GM21515 (cell line): ENCODE measurements around the gene RUSF1.
"Not testable (repeated sequence)": the region's sequence is repeated elsewhere in the genome, so short reads cannot be mapped to it uniquely, and the experiment has no call there.

Experiments used
- ATAC-seq: cut with Tn5 transposase; IDR thresholded peaks from one replicate; pipeline ENCODE4 v1.9.1; 2021; ENCODE audit not compliant: unreplicated experiment

RUSF1 gene

GRCh38 chr16:31453255-31454204 is 54.7 kb downstream of the RUSF1 start:
- ATAC-seq: no peak

DNA sequence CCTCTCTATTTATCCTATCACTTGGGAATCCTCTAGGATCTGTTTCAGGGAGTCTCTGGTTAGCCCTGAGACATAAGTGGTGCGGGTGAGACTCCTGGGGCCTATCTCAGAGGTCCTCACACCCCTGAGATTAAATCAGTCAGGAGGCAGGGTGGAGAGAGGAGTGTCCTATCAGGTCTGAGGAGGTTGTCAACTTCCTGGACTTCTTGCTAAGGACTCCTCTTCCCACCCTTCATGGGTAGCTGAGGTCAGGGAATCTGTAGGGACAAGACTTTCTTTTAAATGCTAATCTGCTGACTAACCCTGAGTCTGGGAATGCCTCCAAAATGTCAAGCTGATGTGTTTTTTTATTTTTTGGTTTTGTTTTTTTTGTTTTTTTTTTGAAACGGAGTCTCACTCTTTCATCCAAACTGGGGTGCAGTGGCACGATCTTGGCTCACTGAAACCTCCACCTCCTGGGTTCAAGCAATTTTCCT is 55.5 kb downstream of the RUSF1 start:
- ATAC-seq: no peak

DNA sequence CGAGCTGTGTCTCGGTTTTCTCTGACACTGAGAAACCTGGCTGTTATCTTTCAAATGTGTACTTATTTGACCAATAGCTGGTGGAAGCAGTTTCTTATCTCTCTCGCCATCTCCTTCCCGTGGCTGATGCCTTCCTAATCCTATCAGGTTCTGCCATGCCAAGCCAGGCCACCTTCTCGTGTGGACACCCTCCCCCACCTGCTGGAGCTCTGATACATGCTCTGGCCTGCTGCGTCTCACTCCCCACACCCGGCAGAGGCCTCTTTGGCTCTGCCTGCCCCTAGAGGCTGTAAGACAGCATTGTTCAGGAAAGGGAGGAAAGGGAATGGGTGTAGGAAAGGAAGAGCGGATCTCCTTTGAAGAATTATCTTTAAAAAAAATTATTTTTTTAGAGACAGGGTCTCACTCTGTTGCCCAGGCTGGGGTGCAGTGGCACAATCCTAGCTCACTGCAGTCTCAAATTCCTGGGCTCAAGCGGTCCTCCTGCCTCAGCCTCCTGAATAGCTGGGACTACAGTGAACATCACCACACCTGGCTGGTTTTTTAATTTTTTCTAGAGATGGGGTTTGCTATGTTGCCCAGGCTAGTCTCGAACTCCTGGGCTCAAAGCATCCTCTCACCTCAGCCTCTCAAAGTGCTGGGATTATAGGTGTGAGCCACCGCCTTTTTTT is 56.4 kb downstream of the RUSF1 start:
- no peak for ATAC-seq

- no peak for ATAC-seq
These were observed 57.0 kb downstream of the RUSF1 start for GRCh38 chr16:31451201-31451600.

- ATAC-seq: not testable (repeated sequence)
These were observed 62.3 kb downstream of the RUSF1 start for GRCh38 chr16:31445931-31446330.

DNA sequence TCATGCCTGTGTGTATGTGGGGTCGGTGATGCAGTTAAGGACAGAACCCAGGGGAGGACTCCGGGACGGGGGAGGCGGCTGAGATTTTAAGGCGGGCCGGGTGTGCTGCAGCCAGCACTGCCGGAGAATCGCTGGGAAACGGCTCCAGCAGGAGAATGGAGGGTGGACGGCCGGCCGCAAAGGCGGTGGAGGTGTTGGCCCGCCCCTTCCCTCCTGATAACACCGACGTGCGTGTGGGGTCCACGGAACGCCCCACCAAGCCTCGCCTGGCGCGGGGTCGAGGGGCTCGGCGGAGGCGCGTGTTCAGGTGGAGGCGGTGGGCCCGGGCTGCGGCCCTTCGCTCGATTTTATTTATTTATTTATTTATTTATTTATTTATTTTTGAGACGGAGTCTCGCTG is 66.2 kb downstream of the RUSF1 start:
- no peak for ATAC-seq

DNA sequence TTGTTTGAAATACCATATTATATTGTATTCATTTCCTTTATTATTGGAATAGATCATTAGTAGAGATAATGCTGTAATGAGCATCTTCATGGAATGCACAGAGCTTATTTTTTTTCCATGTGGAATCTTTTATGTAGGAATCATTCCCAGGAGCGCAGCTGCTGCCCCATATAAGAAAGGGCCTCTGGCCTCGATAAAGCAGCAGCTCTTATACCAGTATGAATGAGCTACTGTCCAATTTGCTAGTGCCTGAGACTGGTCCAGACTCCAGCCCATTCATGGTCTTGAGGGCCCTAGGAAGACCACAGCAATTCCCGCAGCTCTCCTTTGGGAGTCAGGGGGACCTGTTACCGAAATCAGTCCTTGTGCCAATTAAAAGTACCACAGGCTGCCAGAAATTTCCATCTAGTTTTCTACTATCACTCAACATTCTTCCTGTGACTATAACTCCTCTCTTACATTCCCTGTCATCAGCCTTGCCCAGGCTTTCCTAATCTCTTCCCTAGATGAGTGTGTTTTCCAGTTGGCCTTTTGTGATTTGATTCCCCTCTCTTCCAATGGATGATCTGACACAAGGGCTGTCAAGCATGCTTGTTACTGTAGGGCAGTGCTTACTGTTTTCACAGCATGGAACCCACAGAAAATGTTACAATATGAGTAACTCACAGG is 67.5 kb downstream of the RUSF1 start:
- no peak for ATAC-seq

GRCh38 chr16:31439519-31439918 is 68.7 kb downstream of the RUSF1 start:
- no peak for ATAC-seq
